H9 (cell line): ENCODE data around the gene DDOST. TPM values are rescaled to one million over a fixed set of nuclear protein-coding genes. Genes with fewer than 3 reads are reported as not detected.

Source experiments
- DNase-seq: peaks from one replicate; pipeline ENCODE4 v3.0.0-alpha.2; 2017
- H2AFZ ChIP-seq: one replicate; pipeline ENCODE4 v1.6.1; 2013; ENCODE audit warnings: mild to moderate bottlenecking, low read length, control low read depth, moderate library complexity
- H2AK5ac ChIP-seq: 2 replicates; pipeline ENCODE4 v1.6.1; 2013; ENCODE audit warnings: low read length, control low read depth, mixed read lengths; ENCODE audit not compliant: insufficient read length
- H2BK120ac ChIP-seq: one replicate; pipeline ENCODE4 v1.6.1; 2013; ENCODE audit warnings: low read depth, mild to moderate bottlenecking, low read length, control low read depth, inconsistent platforms; ENCODE audit not compliant: poor library complexity, severe bottlenecking
- H2BK12ac ChIP-seq: 2 replicates; pipeline ENCODE4 v1.6.1; 2013; ENCODE audit warnings: low read length, control low read depth, mixed read lengths, low read depth; ENCODE audit not compliant: insufficient read length
- H2BK15ac ChIP-seq: 2 replicates; pipeline ENCODE4 v1.6.1; 2013; ENCODE audit warnings: low read depth, low read length, control low read depth
- H2BK20ac ChIP-seq: one replicate; pipeline ENCODE4 v1.6.1; 2013; ENCODE audit warnings: low read depth, mild to moderate bottlenecking, low read length, control low read depth, inconsistent platforms; ENCODE audit not compliant: poor library complexity, severe bottlenecking
- H2BK5ac ChIP-seq: 2 replicates; pipeline ENCODE4 v1.6.1; 2013; ENCODE audit warnings: low read length, control low read depth, mixed read lengths; ENCODE audit not compliant: insufficient read length
- H3K14ac ChIP-seq: 2 replicates; pipeline ENCODE4 v1.6.1; 2013; ENCODE audit warnings: low read length, control low read depth; ENCODE audit not compliant: insufficient read depth
- H3K18ac ChIP-seq: 2 replicates; pipeline ENCODE4 v1.6.1; 2013; ENCODE audit warnings: low read depth, mild to moderate bottlenecking, mixed read lengths, low read length, control low read depth; ENCODE audit not compliant: insufficient read length
- H3K23ac ChIP-seq: 2 replicates; pipeline ENCODE4 v1.6.1; 2013; ENCODE audit warnings: low read length, control low read depth, mixed read lengths, low read depth; ENCODE audit not compliant: insufficient read length
- H3K23me2 ChIP-seq: 2 replicates; pipeline ENCODE4 v1.6.1; 2013; ENCODE audit warnings: low read depth, mild to moderate bottlenecking, mixed read lengths, low read length, control low read depth; ENCODE audit not compliant: insufficient read length, poor library complexity, severe bottlenecking
- H3K27ac ChIP-seq: 2 replicates; pipeline ENCODE4 v1.5.1; 2013; ENCODE audit warnings: low read length, control low read depth, mixed read lengths, low read depth; ENCODE audit not compliant: insufficient read length
- H3K27me3 ChIP-seq: 2 replicates; pipeline ENCODE4 v1.6.1; 2013; ENCODE audit warnings: low read length, control low read depth, inconsistent platforms; ENCODE audit not compliant: insufficient read depth
- H3K4ac ChIP-seq: 2 replicates; pipeline ENCODE4 v1.6.1; 2013; ENCODE audit warnings: low read depth, mild to moderate bottlenecking, control low read depth, inconsistent platforms, low read length, moderate library complexity
- H3K4me1 ChIP-seq: 2 replicates; pipeline ENCODE4 v1.6.1; 2013; ENCODE audit warnings: low read length, control low read depth, inconsistent platforms; ENCODE audit not compliant: insufficient read depth
- H3K4me2 ChIP-seq: 2 replicates; pipeline ENCODE4 v1.6.1; 2013; ENCODE audit warnings: low read length, control low read depth, mixed read lengths; ENCODE audit not compliant: insufficient read length, insufficient read depth
- H3K56ac ChIP-seq: 2 replicates; pipeline ENCODE4 v1.6.1; 2013; ENCODE audit warnings: low read depth, mild to moderate bottlenecking, mixed read lengths, low read length, control low read depth; ENCODE audit not compliant: insufficient read length
- H3K79me1 ChIP-seq: 2 replicates; pipeline ENCODE4 v1.6.1; 2013; ENCODE audit warnings: low read depth, mild to moderate bottlenecking, moderate library complexity, low read length, control low read depth, inconsistent platforms; ENCODE audit not compliant: insufficient read depth, poor library complexity, severe bottlenecking
- H3K79me2 ChIP-seq: 2 replicates; pipeline ENCODE4 v1.6.1; 2013; ENCODE audit warnings: low read length, control low read depth, inconsistent platforms; ENCODE audit not compliant: insufficient read depth
- H3K9ac ChIP-seq: 2 replicates; pipeline ENCODE4 v1.6.1; 2013; ENCODE audit warnings: low read length, control low read depth, mixed read lengths; ENCODE audit not compliant: insufficient read length; ENCODE audit errors: extremely low read depth
- H3K9me3 ChIP-seq: one replicate; pipeline ENCODE4 v1.6.1; 2013; ENCODE audit warnings: low read depth, low read length, inconsistent platforms; ENCODE audit not compliant: control insufficient read depth
- H3T11ph ChIP-seq: one replicate; pipeline ENCODE4 v1.6.1; 2013; ENCODE audit warnings: mild to moderate bottlenecking, low read length, control low read depth, inconsistent platforms
- H4K20me1 ChIP-seq: one replicate; pipeline ENCODE4 v1.6.1; 2013; ENCODE audit not compliant: control insufficient read depth, insufficient read length, insufficient read depth
- H4K5ac ChIP-seq: 2 replicates; pipeline ENCODE4 v1.6.1; 2013; ENCODE audit warnings: low read depth, mild to moderate bottlenecking, mixed read lengths, low read length, control low read depth; ENCODE audit not compliant: insufficient read length
- H4K8ac ChIP-seq: replicated peaks from 2 replicates; pipeline ENCODE4 v1.6.1; 2013; ENCODE audit warnings: low read length, control low read depth, mixed read lengths, low read depth; ENCODE audit not compliant: insufficient read length
- H4K91ac ChIP-seq: 2 replicates; pipeline ENCODE4 v1.6.1; 2013; ENCODE audit warnings: low read depth, mild to moderate bottlenecking, moderate library complexity, mixed read lengths, low read length, control low read depth; ENCODE audit not compliant: insufficient read length
- H3K27ac Mint-ChIP-seq, 3 experiments: 2 replicates in 2 of 3; 3 replicates in 1 of 3; pipeline ENCODE4 v1.8.0; 2020 to 2021; ENCODE audit warnings: mixed read lengths in 3 of 3, mild to moderate bottlenecking in 1 of 3, moderate library complexity in 1 of 3
- H3K27me3 Mint-ChIP-seq: 2 replicates; pipeline ENCODE4 v1.8.0; 2021; ENCODE audit warnings: low read depth, mild to moderate bottlenecking, moderate library complexity, mixed read lengths
- H3K36me3 Mint-ChIP-seq, 3 experiments: 2 replicates in 2 of 3; 3 replicates in 1 of 3; pipeline ENCODE4 v1.8.0; 2020 to 2021; ENCODE audit warnings: low read depth in 3 of 3, mixed read lengths in 3 of 3; ENCODE audit not compliant: insufficient read depth in 1 of 3
- H3K4me1 Mint-ChIP-seq, 2 experiments: 2 replicates each; pipeline ENCODE4 v1.8.0; 2020; ENCODE audit warnings: mixed read lengths in 2 of 2
- H3K4me3 Mint-ChIP-seq, 2 experiments: 2 replicates in 1 of 2; 3 replicates in 1 of 2; pipeline ENCODE4 v1.8.0; 2020 to 2021; ENCODE audit warnings: mild to moderate bottlenecking in 2 of 2, mixed read lengths in 2 of 2, moderate library complexity in 1 of 2
- H3K9me3 Mint-ChIP-seq, 2 experiments: 2 replicates in 1 of 2; 3 replicates in 1 of 2; pipeline ENCODE4 v1.8.0; 2020; ENCODE audit warnings: mild to moderate bottlenecking in 2 of 2, mixed read lengths in 2 of 2, moderate library complexity in 1 of 2
- CTCF ChIP-seq: fragments of 200-600 bp; sonication (generic); conservative IDR thresholded peaks from 3 replicates; pipeline ENCODE4 v1.8.0; 2021; ENCODE audit warnings: antibody characterized with exemption, mild to moderate bottlenecking
- WGBS: extraction: QIAGEN DNeasy Blood & Tissue Kit; methylation state at CpG from one replicate; pipeline ENCODE4 v1.1.7; 2013; ENCODE audit warnings: missing lambda C conversion rate, low lambda C conversion rate, mixed read lengths; ENCODE audit not compliant: insufficient read length; ENCODE audit errors: extremely low coverage; 5-methylcytosine and 5-hydroxymethylcytosine counted together
- total RNA-seq: library from RNA; stranded (reverse); gene quantifications from 2 replicates; pipeline ENCODE4 v1.2.1, GENCODE V29; 2021

Gene DDOST
- total RNA-seq, 1 experiment from 2014 or later = 255 TPM

- H2BK5ac ChIP-seq = no peak overlapping the region
- no peak overlapping the region for H3K56ac ChIP-seq
- no peak overlapping the region for H2BK20ac ChIP-seq
- H2BK120ac ChIP-seq = no peak overlapping the region
- no peak for DNase-seq
- no peak overlapping the region for H3K4ac ChIP-seq
- H4K91ac ChIP-seq = no peak overlapping the region
- no peak for TF ChIP-seq CTCF
- no peak overlapping the region for H3K23ac ChIP-seq
- H2AFZ ChIP-seq = no peak overlapping the region
- no peaks in the 10 kb centered on the region for H3K27me3 ChIP-seq
- no peak overlapping the region for H3T11ph ChIP-seq
- no peak overlapping the region for H2BK12ac ChIP-seq
- Mint-ChIP-seq H3K9me3 (no peaks in the 10 kb centered on the region), H3K27ac (peak overlapping the region; percentile 35 to 39 (median 37); a peak in 2 of 7 replicates), H3K4me1 (peaks cover 3% of the 10 kb centered on the region in 2 experiments; a peak in 2 of 4 replicates), H3K4me3 (no peak overlapping the region; a peak in 1 of 5 replicates), H3K36me3 (peaks cover 0 to 21% (median 6%) of the 10 kb centered on the region in 3 experiments; a peak in 5 of 7 replicates), H3K27me3 (no peaks in the 10 kb centered on the region; the same call in 1 of the 2 replicates)
- H3K23me2 ChIP-seq = no peaks in the 10 kb centered on the region
- no CpG with 5 or more reads among the region's 21 CpGs for WGBS
- H2AK5ac ChIP-seq = no peak overlapping the region
- H3K4me2 ChIP-seq = no peak overlapping the region
- no peak overlapping the region for H4K5ac ChIP-seq
- H3K79me1 ChIP-seq = no peaks in the 10 kb centered on the region
- no peak overlapping the region for H3K9ac ChIP-seq
- H3K4me1 ChIP-seq = no peaks in the 10 kb centered on the region
- H3K27ac ChIP-seq = no peak overlapping the region
- no peak overlapping the region for H3K18ac ChIP-seq
- no peaks in the 10 kb centered on the region for H4K20me1 ChIP-seq
- no peak overlapping the region for H2BK15ac ChIP-seq
- no peaks in the 10 kb centered on the region for H3K79me2 ChIP-seq
- no peak overlapping the region for H4K8ac ChIP-seq
- no peak overlapping the region for H3K14ac ChIP-seq
- H3K9me3 ChIP-seq = no peaks in the 10 kb centered on the region
These were observed 24.0 kb upstream of the DDOST start for GRCh38 chr1:20685099-20685662.
